ENCODE data around the gene RAB36. TPM values are rescaled to one million over a fixed set of nuclear protein-coding genes. Genes with fewer than 3 reads are reported as not detected.
"Not testable (repeated sequence)": the region's sequence is repeated elsewhere in the genome, so short reads cannot be mapped to it uniquely, and the experiment has no call there.

Gene RAB36
- polyA plus RNA-seq, 3 donors: 16.6 to 20.2 (median 20.0) TPM

DNA sequence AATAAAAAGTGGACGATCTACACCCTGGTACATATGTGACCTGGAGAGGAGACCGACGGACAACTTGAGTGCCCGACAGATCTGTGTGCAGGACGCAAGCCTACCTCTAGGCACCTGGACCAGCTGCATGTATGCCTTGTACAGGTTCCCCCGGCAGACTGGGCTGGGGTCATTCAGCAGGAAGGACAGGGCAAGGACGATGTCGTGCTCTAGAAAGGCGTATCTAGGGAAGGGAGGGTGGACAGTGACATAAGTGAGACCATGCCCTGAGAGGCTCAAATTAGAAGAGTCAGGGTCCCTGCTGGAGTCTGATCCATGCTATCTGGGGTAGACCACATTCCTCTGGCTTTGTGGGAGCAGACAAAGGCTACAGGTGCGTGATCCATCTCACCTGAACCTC lies 11.4 kb upstream of the RAB36 start:
- DNase-seq: no peak

DNA sequence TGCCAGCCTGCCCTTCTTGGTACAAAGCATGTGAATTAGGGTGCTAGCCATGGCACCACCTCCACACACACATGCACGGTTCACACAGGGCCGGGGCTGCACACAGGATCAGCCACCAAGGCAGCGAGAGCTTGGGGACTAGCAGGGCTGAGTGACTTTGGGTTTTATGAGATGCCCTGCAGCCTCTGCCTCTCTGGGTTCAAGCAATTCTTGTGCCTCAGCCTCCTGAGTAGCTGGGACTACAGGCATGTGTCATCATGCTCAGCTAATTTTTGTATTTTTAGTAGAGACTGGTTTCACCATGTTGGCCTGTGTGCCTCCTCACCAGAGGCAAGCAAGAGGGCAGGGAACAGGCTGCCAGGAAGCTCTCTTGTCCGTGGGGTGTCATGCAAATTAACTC lies 8.3 kb upstream of the RAB36 start:
- DNase-seq: not testable (repeated sequence)

DNA sequence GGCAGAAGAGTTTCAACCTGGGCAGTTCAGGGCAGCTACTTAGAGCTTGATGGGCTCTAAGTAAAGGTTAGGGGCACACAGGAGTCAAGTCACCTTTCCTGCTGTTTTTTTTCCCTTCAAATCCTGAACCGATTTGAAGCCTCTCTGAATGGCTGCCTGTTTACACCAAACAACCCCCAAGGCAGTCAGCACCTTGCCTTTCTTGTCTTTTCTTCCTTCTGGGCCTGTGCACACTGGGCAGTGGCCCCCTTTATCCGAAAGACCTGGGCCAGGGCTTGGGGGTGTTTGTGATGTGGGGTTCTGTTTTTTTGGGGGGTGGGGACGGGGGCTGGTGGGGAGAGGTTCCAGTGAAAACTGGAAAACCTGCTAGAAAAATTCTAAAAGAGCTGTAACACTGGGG lies 7.8 kb upstream of the RAB36 start:
- no peak for DNase-seq

DNA sequence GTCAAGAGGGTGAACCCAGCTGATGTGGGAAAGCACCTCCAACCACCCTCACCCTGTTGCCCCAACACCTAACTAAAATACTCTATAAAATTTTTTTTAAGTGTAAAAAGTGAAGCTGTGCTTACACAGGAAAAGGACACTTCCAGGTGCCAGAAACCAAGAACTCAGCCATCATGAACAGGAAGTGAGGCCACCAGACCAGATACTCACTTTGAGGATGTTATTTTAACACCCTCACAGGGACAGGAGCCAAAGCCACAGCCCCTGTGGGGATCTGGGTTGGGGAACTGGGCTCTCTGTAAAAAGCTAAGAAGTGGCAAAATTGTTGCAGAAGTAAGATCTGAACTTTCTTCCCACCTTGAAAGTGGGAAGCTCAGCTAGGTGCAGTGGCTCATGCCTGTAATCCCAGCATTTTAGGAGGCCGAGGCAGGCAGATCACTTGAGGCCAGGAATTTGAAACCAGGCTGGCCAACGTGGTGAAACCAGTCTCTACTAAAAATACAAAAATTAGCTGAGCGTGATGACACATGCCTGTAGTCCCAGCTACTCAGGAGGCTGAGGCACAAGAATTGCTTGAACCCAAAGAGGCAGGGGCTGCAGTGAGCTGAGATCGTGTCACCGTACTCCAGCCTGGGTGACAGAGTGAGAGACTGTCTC lies 7.2 kb upstream of the RAB36 start:
- DNase-seq: no peak

DNA sequence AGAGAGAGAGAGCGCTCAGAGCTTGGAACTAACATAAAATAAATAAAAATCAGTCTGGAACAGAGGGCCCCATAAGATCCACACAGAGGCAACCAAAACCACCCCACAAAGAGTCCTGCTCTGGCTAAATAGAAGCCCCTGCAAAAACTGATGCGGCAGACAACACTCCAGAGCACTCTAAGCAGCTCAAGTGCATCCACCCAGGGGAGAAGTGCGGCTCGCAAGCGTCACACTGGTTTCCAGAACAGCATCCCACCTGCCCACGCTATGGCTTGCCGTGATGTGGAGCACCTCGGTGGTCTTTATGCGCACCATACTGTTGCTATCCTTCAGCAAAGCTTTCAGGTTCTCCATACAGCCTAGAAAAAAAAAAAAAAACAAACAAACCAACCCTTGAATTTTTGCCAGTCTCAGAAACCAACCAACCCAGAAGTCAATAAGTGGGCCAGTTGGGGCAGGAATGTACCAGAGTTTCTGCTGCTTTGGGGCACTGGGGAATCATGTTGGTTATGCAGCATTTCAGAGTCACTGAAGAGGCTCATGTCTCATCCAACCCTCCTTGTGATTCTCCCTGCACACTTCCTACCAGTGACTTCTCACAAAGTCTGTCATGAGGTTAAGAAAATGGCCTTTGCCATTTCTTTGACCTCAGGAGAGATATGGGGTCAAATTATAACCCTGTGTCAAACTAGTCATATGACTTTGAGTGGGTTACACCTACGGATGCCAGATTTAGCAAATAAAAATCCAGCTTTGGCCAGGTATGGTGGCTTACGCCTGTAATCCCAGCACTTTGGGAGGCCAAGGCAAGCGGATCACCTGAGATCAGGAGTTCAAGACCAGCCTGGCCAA lies 6.5 kb upstream of the RAB36 start:
- DNase-seq: no peak

DNA sequence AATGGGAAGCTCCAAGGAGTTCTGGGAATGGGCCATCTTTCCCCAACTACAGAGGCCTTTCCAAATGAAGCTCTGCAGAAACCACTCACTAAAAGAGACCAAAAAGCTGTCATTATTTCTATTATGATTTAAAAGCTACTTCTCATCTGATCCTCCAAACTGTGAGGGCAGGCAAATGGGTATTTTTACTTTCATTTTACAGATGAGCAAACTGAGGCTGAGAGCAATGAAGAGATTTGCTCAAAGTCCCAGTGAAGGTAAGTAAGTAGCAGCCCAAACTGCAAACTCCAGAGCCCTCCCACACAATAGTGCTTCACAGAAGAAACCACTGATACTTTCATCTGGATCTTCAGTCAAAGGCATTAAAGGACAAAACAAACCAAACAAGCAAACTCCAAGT lies 4.9 kb upstream of the RAB36 start:
- DNase-seq: no peak

DNA sequence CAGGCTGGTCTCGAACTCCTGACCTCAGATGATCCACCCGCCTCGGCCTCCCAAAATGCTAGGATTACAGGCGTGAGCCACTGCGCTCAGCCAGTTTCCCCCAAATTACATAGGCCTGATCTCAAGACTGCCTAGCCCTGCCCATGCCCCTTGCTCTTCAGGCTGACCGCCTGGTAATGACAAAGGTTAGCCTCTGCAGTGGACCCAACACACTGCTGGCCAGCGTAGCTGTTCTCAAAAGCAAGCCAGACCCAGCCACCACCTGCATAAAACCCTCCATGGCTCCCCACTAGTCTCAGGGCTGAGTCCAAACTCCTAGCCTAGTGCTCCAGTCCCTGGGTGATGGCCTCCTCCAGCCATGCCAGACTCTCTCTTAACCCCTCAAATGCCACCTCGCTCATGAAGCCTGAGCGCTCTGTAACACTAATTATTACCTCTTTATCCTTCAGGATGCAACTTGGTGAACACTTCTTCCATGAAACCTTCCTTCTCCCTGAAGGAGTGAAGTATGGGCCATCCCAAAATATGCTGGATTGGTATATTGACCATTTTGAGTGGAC lies 2.7 kb upstream of the RAB36 start:
- DNase-seq: no peak

DNA sequence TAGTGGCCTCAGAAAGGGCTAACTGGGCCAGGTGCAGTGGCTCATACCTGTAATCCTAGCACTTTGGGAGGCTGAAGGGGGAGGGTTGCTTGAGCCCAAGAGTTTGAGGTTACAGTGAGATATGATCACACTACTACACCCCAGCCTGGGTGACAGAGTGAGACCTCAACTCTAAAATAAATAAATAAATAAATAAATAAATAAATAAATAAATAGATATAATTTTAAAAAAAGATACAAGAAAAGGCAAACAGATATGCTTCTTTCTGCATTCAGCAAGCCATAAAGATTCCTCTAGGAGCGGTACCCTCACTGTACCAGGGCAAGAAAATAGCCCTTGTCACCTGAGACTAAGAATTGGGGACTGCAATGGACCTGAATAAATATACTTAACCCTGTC lies 2.2 kb upstream of the RAB36 start:
- no peak for DNase-seq

DNA sequence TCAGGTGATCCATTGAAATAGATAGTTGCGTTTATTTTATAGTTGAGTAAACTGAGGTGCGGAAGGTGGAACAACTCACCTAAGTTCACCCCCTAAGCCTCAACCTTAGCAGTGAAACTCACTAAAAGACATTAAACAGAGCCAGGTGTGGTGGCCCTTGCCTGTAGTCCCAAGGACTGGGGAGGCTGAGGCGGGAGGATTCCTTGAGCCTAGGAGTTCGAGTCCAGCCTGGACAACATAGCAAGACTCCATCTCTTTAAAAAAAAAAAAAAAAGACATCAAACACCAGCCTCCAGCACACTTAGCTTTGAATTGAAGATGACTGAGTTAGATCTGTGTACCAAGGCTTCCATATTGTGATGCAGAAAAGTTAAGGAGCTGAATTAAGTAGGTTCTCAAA lies 845 bp upstream of the RAB36 start:
- no peak for DNase-seq

DNA sequence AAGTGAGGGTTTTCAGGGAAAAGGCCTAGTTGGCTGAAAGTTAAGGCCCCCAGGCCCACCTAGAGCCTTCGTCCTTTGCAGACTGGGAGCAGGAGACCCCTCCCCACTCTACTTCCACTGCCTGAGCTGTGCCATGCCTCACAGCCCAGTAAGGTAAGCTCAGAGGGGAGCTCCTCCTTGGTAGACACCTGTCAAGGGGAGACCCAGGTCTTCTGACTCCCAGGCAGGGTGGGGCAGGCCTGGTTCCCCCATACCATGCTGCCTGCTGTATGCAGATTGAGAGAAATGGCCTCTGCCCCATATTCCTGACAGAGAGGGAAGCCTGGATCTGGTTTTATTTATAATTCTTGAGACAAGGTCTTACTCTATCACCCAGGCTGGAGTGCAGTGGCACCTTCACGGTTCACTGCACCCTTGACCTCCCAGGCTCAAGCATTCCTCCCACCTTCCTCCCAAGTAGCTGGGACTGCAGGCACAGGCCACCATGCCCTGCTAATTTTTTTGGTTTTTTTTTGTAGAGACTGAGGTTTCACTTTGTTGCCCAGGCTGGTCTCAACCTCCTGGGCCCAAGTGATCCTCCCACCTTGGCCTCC lies 697 bp downstream of the RAB36 start:
- DNase-seq: no peak

DNA sequence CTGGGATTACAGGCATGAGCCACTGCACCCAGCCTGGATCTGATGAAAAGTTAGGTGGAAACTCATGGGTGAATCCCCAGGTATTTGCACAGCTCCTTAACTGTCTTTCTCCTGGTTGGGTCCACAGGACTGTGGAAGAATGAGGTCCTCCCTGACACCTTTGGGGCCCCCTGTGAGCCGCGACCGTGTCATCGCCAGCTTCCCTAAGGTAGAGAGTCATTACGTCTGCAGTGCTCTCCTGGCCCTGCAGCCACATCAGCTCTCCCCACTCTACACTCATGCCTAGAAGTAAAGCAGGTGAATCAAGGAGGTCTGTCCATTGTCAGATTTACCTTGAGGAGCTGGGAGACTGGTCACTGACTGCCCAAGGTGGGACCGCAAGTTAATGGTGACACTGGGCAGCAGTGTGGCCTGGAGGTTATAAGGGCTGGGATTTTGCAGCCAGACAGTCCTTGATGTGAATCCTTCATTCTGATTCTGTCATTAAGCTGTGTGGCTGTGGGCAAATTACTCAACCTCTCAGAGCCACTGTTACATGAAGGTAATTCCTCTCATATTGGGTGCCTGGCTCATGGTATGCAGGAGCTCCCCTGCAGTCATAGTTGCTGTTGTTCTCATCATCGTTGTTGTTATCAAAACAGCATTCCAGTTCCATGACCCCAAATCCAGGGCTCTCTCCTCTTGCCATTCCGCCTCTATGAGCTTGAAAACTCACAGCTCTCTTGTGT lies 1.4 kb downstream of the RAB36 start:
- no peak for DNase-seq

DNA sequence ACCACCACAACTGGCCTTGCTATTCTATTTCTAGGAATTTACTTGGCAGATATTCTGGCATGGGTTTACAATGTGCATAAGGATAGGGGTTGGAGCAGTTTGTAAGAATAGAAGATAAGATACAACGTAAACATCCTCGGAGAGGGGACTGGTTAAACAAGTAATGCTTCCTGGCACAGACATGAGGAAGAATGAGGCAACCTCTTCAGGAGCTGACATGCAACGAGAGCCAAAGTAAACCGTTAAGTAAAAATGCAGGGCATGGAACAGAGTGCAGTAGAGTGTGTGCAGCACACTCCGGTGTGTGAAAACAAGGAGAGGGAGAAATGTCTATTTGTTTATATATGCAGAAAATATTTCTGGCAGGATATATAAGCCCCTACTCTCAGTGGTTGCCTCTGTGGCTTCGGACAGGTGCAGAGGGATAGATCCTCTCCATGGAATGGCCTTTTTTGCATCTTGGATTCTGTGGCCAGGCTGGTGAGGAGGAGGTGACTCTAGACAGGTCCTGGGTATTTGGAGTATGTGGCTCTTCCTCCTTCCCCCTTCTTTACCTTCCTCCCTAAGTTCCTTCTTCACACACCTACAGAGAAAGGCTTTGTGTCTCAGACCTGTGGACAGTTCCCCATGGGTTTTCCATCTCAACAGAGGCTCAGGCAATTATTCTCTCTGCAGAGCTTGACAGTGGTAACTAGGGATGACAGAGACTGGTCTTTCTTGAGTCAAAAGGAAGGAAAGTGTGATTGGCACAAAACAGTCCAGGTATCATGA lies 2.5 kb downstream of the RAB36 start:
- no peak for DNase-seq

DNA sequence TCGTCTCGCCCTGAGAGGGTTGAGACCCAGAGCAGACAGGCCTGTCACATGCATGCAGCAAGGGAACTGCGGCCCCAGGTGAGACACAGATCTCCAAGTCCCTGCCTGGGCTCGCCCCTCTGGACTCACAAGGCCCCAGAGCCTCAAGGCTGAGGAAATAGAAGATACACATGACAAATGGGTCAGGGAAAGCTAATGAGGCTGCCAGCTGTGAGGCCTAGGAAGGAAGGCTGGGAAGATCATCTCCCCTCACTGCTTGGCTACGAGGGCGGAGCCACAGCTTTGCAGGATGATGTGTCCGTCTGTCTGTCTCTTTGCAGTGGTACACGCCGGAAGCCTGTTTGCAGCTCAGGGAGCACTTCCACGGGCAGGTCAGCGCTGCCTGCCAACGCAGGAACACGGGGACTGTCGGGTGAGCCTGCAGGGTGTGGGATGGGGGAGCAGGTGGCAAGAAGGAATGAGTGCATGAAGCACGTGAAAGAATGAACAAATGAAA lies 4.5 kb downstream of the RAB36 start:
- no peak for DNase-seq

DNA sequence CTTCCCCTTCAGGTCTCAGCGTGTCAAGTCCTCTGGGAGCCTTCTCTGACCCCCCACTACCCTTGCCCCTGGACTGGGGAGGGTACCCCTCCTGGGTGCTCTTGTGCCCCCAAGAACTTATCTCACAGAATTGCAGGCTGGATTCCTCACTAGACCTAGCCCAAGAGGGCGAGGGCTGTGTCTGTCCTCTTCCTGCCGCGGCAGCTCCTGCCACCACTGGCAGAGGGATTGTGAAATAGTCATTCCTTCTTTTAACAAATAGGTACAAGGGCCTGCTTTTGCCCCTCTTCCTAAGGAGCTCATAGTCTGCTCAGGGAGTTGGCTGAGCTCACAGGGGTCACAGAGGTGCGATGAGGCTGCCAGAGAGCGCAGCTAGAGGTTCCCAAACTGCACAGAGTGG lies 5.5 kb downstream of the RAB36 start:
- DNase-seq: no peak

DNA sequence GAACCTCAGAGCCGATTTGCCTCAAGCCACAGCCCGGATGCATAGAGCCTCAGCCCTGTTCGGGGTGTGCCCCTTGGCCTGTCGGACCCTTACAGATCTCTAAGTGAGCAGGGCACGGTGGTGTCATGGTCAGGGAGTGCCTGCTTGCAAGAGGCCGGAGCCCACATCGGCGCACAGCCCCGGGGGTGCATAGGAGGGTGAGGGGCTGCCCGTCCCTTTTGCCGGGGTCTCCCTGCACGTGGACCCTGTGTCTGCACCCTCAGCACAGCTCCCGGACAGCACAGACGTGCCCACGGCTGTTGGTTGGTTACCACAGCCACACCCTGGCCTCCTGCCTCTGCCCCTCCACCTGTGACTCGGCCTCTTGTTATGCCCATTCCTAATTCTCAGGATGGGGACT lies 6.5 kb downstream of the RAB36 start:
- no peak for DNase-seq

DNA sequence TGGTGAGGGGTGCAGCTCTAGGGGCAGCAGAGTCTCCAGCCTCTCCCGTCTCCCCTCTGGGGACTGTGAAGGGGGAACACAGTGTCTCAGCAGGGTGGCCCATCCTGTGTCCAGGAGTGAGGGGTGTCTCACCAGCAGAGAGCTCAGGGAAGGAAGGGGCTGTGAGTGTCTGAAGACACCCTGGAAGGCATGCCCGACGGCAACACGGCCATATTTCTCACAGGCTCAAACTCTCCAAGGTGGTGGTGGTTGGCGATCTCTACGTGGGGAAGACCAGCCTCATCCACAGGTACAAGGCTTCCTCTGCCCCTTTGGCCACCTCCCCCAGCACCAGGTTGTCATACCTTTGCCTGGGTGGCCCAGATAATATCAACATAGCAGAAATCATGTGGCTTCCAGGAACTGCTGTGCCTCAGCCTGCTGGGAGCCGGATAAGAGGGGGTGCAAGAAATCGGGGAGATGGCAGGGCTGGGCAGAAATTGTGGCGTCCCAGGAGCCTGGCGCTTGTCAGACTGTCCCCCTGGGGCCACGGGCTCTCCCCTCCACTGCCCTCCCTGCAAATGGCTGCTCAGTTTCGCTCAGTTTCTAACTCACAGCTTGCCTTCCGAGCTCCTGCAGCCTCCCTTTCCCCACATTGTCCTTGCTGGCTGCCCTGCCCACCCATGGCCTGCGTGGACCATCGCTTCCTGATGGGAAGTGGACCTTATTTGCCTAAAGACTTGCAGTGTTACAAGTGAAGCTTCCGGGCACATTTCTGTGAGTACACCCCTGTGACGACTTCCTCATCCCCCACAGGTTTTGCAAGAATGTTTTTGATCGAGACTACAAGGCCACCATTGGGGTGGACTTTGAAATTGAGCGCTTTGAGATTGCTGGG lies 7.2 kb downstream of the RAB36 start:
- no peak for DNase-seq

DNA sequence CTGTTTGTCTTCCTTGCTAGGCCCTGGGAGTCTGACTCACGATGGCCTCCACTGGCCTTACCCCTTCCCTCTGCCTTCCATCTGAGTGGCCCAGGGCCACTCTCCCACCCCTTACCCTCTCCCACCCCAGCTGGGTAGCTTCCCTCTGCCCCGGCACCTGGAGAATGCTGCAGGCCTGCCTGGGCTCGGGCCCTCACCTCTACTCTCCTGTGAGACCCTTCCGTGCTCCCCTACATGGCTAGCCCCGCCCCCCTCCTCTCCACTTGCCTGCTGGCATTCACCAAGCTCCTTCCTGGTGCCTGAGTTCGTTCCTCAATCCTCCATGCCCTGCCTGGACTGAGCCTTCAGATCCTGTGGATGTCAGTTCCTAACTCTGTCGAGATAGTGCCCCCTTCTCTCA lies 8.7 kb downstream of the RAB36 start:
- DNase-seq: no peak

DNA sequence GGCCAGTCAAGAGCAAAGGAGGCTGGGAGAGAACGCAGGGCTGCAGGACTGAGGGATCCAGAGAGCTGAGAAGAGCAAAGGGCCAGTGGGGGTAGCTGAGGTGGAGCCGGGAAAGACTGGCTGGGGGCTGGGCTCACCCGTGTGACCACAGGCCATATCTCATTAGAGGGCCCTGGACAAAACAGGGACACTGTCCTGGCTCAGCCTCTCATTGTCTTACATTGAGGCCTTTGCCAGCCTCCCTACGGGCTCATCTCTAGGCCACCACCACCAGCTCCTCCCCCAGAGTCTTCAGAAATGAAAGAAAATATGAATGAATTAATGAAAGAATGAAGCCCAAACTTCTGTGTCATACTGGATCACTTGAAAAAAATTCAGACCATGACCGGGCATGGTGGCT lies 9.2 kb downstream of the RAB36 start:
- DNase-seq: no peak

DNA sequence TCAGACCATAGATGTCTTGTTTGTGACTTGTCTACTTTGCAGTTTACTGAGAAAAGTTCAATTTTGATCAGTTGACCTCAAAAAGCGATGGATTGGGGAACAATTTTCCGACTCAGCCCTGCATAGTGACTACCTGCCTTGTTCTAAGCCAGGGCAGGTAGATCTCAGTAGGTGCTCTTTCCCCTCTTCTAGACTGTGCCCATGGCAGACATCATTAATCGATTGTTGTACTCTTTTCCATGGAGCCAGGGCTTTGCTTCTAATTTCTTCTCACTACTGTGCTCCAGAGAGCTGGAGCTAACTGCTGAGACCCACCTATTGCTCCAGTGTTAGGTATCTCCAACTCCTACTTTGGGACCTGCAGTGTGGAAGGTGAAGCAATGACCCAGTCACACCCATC lies 9.9 kb downstream of the RAB36 start:
- no peak for DNase-seq

DNA sequence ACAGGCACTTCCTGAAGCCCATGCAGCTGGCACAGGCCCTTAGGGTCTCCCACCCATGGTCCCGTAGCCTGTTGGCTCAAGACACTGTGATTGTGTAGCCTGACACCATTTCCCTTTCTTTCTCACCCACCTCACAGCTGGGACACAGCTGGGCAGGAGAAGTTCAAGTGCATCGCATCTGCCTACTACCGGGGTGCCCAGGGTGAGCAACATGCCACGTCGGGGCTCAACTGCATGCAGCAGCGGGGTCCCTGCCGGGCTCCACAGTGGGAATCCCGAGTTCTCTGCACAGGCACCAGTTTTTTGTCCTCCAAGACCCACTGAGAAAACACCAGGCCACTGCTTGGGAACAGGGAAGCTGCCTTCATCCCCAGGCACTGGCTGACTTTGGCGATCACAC lies 10.6 kb downstream of the RAB36 start:
- no peak for DNase-seq
